Activated CD4-positive, alpha-beta T cell treated with anti-CD3 and anti-CD28 coated beads for 36 hours (primary cell): ENCODE data around the gene SH3GLB1. TPM values are rescaled to one million over a fixed set of nuclear protein-coding genes. Genes with fewer than 3 reads are reported as not detected.
"Not testable (repeated sequence)": the region's sequence is repeated elsewhere in the genome, so short reads cannot be mapped to it uniquely, and the experiment has no call there.

Experiments used
- ATAC-seq: fragments of 200-7000 bp; cut with Tn5 transposase; one replicate; pipeline ENCODE4 v1.10.0; 2021; ENCODE audit warnings: mild to moderate bottlenecking, moderate library complexity
- CTCF ChIA-PET: fragments of 350-600 bp; sonication (Branson Sonifier 250); formaldehyde crosslinking; loops from one replicate; lab custom pipeline; 2021; ENCODE audit warnings: antibody characterized with exemption; lab: Charles Lee
- POLR2A ChIA-PET: fragments of 350-600 bp; sonication (Branson Sonifier 250); formaldehyde crosslinking; loops from one replicate; lab custom pipeline; 2021; ENCODE audit warnings: antibody characterized with exemption, inconsistent platforms; lab: Charles Lee
- DNase-seq: peaks from one replicate; pipeline ENCODE4 v3.0.0-alpha.2; 2020
- H3K27ac Mint-ChIP-seq: one replicate; pipeline ENCODE4 v1.8.0; 2021; ENCODE audit warnings: mixed read lengths
- H3K27me3 Mint-ChIP-seq: one replicate; pipeline ENCODE4 v1.8.0; 2021; ENCODE audit warnings: mixed read lengths
- H3K36me3 Mint-ChIP-seq: one replicate; pipeline ENCODE4 v1.8.0; 2021; ENCODE audit warnings: low read depth, mixed read lengths
- H3K4me1 Mint-ChIP-seq: one replicate; pipeline ENCODE4 v1.8.0; 2021; ENCODE audit warnings: mixed read lengths
- H3K4me3 Mint-ChIP-seq: one replicate; pipeline ENCODE4 v1.8.0; 2021; ENCODE audit warnings: mild to moderate bottlenecking, moderate library complexity, mixed read lengths
- H3K9me3 Mint-ChIP-seq: one replicate; pipeline ENCODE4 v1.8.0; 2021; ENCODE audit warnings: low read depth, mixed read lengths
- intact Hi-C, 2 experiments: fragments of 100-400 bp; cut with DNase I in 1 of 2; cut with micrococcal nuclease in 1 of 2; formaldehyde crosslinking; loops; one replicate each; pipeline versions ENCODE4 v1.14.2 to v1.15.1; 2022 to 2024; cut with DNase I, micrococcal nuclease
- total RNA-seq, 2 experiments: library from RNA; stranded (reverse); gene quantifications; one replicate each; pipeline ENCODE4 v1.2.3, GENCODE V29; 2021

SH3GLB1 gene
- 10 to 100 TPM; 58.0 to 64.5 TPM for total RNA-seq

- H3K27ac Mint-ChIP-seq: peak within 1 kb of the TSS; percentile 98
- peak within 1 kb of the TSS; percentile 98 for H3K4me3 Mint-ChIP-seq
- H3K36me3 Mint-ChIP-seq: peaks cover 11% of the 10 kb centered on the region
- intact Hi-C loops: loop anchor here (1.0 to 10.0 kb wide), 13 partner anchors 36 to 1970 kb away; partner anchors contain the start of genes HS2ST1 (in 2 of the 2), SELENOF (in 2 of the 2), BCL10 (in 1 of the 2) and ODF2L (in 1 of the 2)
- H3K27me3 Mint-ChIP-seq: no peaks in the 10 kb centered on the region
- peak; percentile 93 for DNase-seq
- H3K9me3 Mint-ChIP-seq: no peaks in the 10 kb centered on the region
- H3K4me1 Mint-ChIP-seq: peaks cover 44% of the 10 kb centered on the region
- CTCF ChIA-PET: interaction anchor here (0.6 to 4.9 kb wide), 41 partner anchors 9 to 1446 kb away, joined by 3 to 63 read pairs (median 5); partner anchors contain the start of genes HS2ST1, ODF2L and SELENOF
- POLR2A ChIA-PET: interaction anchor here (0.7 to 1.3 kb wide), 2 partner anchors 9 to 10 kb away, joined by 4 to 6 read pairs; no protein-coding TSS in a partner anchor
- peak; percentile 90 for ATAC-seq
Observed at GRCh38 chr1:86704458-86704971, at the start of gene SH3GLB1. TSS of gene SH3GLB1 (plus strand) at chr1:86704576. CDS start at chr1:86704900, 324 bp downstream.

GRCh38 chr1:86658381-86658780, 46.0 kb upstream of the SH3GLB1 start:
- not testable (repeated sequence) for ATAC-seq
- CTCF ChIA-PET: interaction anchor here (0.8 kb wide), 1 partner anchor 88 kb away, joined by 3 read pairs; no protein-coding TSS in a partner anchor

GRCh38 chr1:86666368-86666767, 38.0 kb upstream of the SH3GLB1 start:
- no peak for ATAC-seq
- POLR2A ChIA-PET: no interaction called here
- Mint-ChIP-seq H3K4me1 (no peaks in the 10 kb centered on the region), H3K27me3 (no peaks in the 10 kb centered on the region), H3K36me3 (no peaks in the 10 kb centered on the region), H3K27ac (no peak overlapping the region), H3K9me3 (no peaks in the 10 kb centered on the region), H3K4me3 (no peak overlapping the region)
- intact Hi-C loops: no loop called here
- CTCF ChIA-PET: interaction anchor here (0.6 to 1.0 kb wide), 2 partner anchors 286 to 1429 kb away, joined by 3 read pairs; no protein-coding TSS in a partner anchor
- DNase-seq: no peak

More at GRCh38 chr1:86658381-86658780, 46.0 kb upstream of the SH3GLB1 start:
- H3K4me1 Mint-ChIP-seq, H3K9me3 Mint-ChIP-seq, POLR2A ChIA-PET, H3K36me3 Mint-ChIP-seq, H3K4me3 Mint-ChIP-seq, intact Hi-C loops, DNase-seq, H3K27ac Mint-ChIP-seq, H3K27me3 Mint-ChIP-seq: not testable (repeated sequence)

GRCh38 chr1:86687595-86687994, 16.8 kb upstream of the SH3GLB1 start:
- CTCF ChIA-PET: interaction anchor here (0.8 to 1.0 kb wide), 2 partner anchors 187 to 308 kb away, joined by 3 read pairs; no protein-coding TSS in a partner anchor
- DNase-seq: no peak
- no peaks in the 10 kb centered on the region for H3K36me3 Mint-ChIP-seq

GRCh38 chr1:86692641-86693040, 11.7 kb upstream of the SH3GLB1 start:
- no peak for DNase-seq
- ATAC-seq: no peak
- intact Hi-C loops: no loop called here
- no peak overlapping the region for H3K4me3 Mint-ChIP-seq
- no peaks in the 10 kb centered on the region for H3K9me3 Mint-ChIP-seq
- ChIA-PET CTCF (no interaction called here), POLR2A (no interaction called here)
- H3K4me1 Mint-ChIP-seq: no peaks in the 10 kb centered on the region
- no peak overlapping the region for H3K27ac Mint-ChIP-seq
- H3K36me3 Mint-ChIP-seq: no peaks in the 10 kb centered on the region
- H3K27me3 Mint-ChIP-seq: peaks cover 6% of the 10 kb centered on the region

More at GRCh38 chr1:86687595-86687994, 16.8 kb upstream of the SH3GLB1 start:
- no peak overlapping the region for H3K27ac Mint-ChIP-seq
- ATAC-seq: no peak
- H3K4me1 Mint-ChIP-seq: no peaks in the 10 kb centered on the region
- no peaks in the 10 kb centered on the region for H3K27me3 Mint-ChIP-seq
- no peak overlapping the region for H3K4me3 Mint-ChIP-seq
- POLR2A ChIA-PET: no interaction called here
- H3K9me3 Mint-ChIP-seq: no peaks in the 10 kb centered on the region
- intact Hi-C loops: loop anchor here in 1 of 2 experiments (10.0 kb wide), 1 partner anchor 213 kb away; no protein-coding TSS in a partner anchor

- H3K4me1 Mint-ChIP-seq: no peaks in the 10 kb centered on the region
Observed at GRCh38 chr1:86695400-86695799, 9.0 kb upstream of the SH3GLB1 start.

GRCh38 chr1:86696522-86696921, 7.9 kb upstream of the SH3GLB1 start:
- H3K4me3 Mint-ChIP-seq: no peak overlapping the region
- H3K9me3 Mint-ChIP-seq: no peaks in the 10 kb centered on the region
- ATAC-seq: no peak
- intact Hi-C loops: no loop called here
- H3K4me1 Mint-ChIP-seq: no peaks in the 10 kb centered on the region
- H3K27ac Mint-ChIP-seq: no peak overlapping the region
- CTCF ChIA-PET: no interaction called here
- DNase-seq: no peak
- no peaks in the 10 kb centered on the region for H3K36me3 Mint-ChIP-seq
- peaks cover 6% of the 10 kb centered on the region for H3K27me3 Mint-ChIP-seq
- POLR2A ChIA-PET: no interaction called here

More at GRCh38 chr1:86695400-86695799, 9.0 kb upstream of the SH3GLB1 start:
- Mint-ChIP-seq H3K36me3 (no peaks in the 10 kb centered on the region), H3K27ac (no peak overlapping the region), H3K9me3 (no peaks in the 10 kb centered on the region), H3K4me3 (no peak overlapping the region), H3K27me3 (peaks cover 6% of the 10 kb centered on the region)
- CTCF ChIA-PET: interaction anchor here (0.7 to 2.9 kb wide), 5 partner anchors 9 to 301 kb away, joined by 3 to 15 read pairs (median 3); partner anchors contain the start of gene SH3GLB1
- POLR2A ChIA-PET: no interaction called here
- ATAC-seq (no peak), DNase-seq (no peak)
- intact Hi-C loops: no loop called here

GRCh38 chr1:86699186-86699585, 5.2 kb upstream of the SH3GLB1 start:
- no peak for DNase-seq
- H3K9me3 Mint-ChIP-seq: no peaks in the 10 kb centered on the region
- peaks cover 6% of the 10 kb centered on the region for H3K27me3 Mint-ChIP-seq
- peaks cover 17% of the 10 kb centered on the region for H3K4me1 Mint-ChIP-seq
- ChIA-PET POLR2A (no interaction called here), CTCF (no interaction called here)
- H3K4me3 Mint-ChIP-seq: no peak overlapping the region
- intact Hi-C loops: no loop called here
- ATAC-seq: no peak
- no peak overlapping the region for H3K27ac Mint-ChIP-seq
- peaks cover 2% of the 10 kb centered on the region for H3K36me3 Mint-ChIP-seq

GRCh38 chr1:86701731-86702130, 2.6 kb upstream of the SH3GLB1 start:
- ChIA-PET CTCF (interaction anchor here (1.0 kb wide), 1 partner anchor 40 kb away, joined by 3 read pairs; no protein-coding TSS in a partner anchor), POLR2A (interaction anchor here (0.7 kb wide), 1 partner anchor 221 kb away, joined by 3 read pairs; no protein-coding TSS in a partner anchor)
- DNase-seq: no peak
- no peak for ATAC-seq
- Mint-ChIP-seq H3K36me3 (peaks cover 3% of the 10 kb centered on the region), H3K27ac (no peak overlapping the region), H3K4me1 (peaks cover 24% of the 10 kb centered on the region), H3K27me3 (peaks cover 2% of the 10 kb centered on the region), H3K4me3 (no peak overlapping the region), H3K9me3 (no peaks in the 10 kb centered on the region)
- intact Hi-C loops: loop anchor here in 1 of 2 experiments (10.0 kb wide), 5 partner anchors 343 to 1973 kb away; partner anchors contain the start of genes BCL10 and ZNHIT6

GRCh38 chr1:86702954-86703494, 1.4 kb upstream of the SH3GLB1 start:
- CTCF ChIA-PET: interaction anchor here (0.6 to 4.9 kb wide), 18 partner anchors 8 to 1418 kb away, joined by 3 to 63 read pairs (median 8); partner anchors contain the start of genes HS2ST1, ODF2L and SELENOF
- Mint-ChIP-seq H3K4me3 (peak overlapping the region; percentile 98), H3K4me1 (peaks cover 34% of the 10 kb centered on the region), H3K27ac (peak overlapping the region; percentile 98), H3K36me3 (peaks cover 11% of the 10 kb centered on the region)
- DNase-seq, ATAC-seq, POLR2A ChIA-PET, H3K9me3 Mint-ChIP-seq, H3K27me3 Mint-ChIP-seq: not testable (repeated sequence)
- intact Hi-C loops: loop anchor here in 1 of 2 experiments (10.0 kb wide), 5 partner anchors 342 to 1972 kb away; partner anchors contain the start of genes BCL10 and ZNHIT6
